ENCODE data around the gene ARMC9.
"Not testable (repeated sequence)": the region's sequence is repeated elsewhere in the genome, so short reads cannot be mapped to it uniquely, and the experiment has no call there.

Gene ARMC9

DNA sequence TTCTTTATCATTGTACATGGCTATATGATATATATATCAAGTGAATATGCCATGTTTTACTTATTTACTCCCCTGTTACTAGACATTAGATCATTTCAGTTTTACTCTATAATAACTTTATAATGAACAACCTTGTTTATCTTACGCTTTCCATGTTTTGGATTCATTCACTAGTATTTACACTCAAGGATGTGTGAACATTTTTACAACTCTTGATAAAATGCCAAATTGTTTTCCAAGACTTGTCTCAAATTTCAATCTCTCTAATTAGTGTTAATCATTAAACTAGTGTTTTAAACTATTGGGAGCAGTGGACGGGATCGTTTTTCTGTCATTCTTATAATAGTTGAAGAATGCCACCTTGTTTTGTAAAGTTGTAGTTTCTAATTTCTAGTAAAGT is 145.6 kb downstream of the ARMC9 start:
- DNase-seq = no peak

DNA sequence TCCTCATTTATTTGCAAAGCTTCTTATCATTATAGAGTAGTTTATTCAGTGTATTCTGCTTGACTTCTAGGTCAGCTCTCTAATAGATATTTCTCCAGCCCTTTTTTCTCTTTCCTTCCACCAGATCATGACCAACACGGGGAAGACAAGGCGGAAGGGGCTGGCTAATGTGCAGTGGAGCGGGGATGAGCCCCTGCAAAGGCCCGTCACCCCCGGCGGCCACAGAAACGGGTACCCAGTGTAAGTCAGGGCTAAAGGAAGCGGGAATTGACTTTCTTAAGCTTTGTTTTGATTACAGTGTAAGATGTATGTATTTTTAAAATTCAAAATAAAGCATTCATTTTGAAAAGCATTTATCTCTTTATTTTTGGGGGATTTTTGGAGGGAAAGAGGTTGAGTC is 146.4 kb downstream of the ARMC9 start:
- DNase-seq = no peak

GRCh38 chr2:231347081-231347480 is 148.7 kb downstream of the ARMC9 start:
- peak; percentile 53 for DNase-seq

DNA sequence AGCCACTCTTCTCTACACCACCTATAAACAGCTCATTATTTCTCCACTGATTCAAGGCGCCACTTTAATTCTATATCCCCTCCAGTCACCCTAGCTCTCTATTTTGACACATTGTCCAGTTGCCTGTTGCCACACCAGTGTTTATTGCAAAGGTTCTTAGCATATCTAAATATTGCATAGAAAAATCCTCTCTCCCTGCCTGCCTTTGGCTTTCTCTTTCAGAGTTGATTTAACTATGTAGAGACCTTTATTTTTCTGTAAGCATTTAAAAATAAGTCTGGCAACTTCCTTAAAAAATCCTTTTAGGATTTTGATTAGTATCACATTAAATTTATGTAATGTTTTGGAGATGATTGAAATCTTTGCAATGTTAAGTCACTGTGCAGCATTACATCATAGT is 149.2 kb downstream of the ARMC9 start:
- DNase-seq = no peak

DNA sequence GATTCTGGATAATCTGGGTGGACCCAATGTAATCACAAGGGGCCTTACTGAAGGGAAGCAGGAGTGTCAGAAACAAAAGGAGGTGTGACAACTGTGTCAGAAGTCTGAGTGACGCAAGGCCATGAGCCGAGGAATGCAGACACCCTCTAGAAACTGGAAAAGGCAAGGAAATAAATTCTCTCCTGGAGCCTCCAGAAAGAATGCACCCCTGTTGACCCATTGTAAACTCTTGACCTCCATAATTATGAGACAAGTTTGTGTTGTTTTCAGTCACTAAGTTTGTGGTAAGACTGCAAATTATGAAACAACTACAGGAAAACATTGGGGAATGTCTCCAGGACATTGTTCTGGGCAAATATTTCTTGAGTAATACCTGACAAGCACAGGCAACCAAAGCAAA is 149.7 kb downstream of the ARMC9 start:
- DNase-seq = no peak

- DNase-seq = no peak
Measured at GRCh38 chr2:231348704-231349373, 150.4 kb downstream of the ARMC9 start.

DNA sequence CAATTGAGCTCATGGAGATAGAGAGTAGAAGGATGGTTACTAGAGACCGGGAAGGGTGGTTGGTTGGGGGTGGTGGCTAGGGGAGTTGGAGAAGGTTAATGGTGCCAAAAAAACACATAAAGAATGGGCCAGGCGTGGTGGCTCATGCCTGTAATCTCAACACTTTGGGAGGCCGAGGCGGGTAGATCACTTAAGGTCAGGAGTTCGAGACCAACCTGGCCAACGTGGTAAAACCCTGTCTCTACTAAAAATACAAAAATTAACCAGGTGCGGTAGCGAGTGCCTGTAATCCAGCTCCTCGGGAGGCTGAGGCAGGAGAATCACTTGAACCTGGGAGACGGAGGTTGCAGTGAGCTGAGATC is 150.9 kb downstream of the ARMC9 start:
- not testable (repeated sequence) for DNase-seq

GRCh38 chr2:231351648-231352047 is 153.2 kb downstream of the ARMC9 start:
- DNase-seq = no peak

GRCh38 chr2:231353469-231353868 is 155.0 kb downstream of the ARMC9 start:
- no peak for DNase-seq

DNA sequence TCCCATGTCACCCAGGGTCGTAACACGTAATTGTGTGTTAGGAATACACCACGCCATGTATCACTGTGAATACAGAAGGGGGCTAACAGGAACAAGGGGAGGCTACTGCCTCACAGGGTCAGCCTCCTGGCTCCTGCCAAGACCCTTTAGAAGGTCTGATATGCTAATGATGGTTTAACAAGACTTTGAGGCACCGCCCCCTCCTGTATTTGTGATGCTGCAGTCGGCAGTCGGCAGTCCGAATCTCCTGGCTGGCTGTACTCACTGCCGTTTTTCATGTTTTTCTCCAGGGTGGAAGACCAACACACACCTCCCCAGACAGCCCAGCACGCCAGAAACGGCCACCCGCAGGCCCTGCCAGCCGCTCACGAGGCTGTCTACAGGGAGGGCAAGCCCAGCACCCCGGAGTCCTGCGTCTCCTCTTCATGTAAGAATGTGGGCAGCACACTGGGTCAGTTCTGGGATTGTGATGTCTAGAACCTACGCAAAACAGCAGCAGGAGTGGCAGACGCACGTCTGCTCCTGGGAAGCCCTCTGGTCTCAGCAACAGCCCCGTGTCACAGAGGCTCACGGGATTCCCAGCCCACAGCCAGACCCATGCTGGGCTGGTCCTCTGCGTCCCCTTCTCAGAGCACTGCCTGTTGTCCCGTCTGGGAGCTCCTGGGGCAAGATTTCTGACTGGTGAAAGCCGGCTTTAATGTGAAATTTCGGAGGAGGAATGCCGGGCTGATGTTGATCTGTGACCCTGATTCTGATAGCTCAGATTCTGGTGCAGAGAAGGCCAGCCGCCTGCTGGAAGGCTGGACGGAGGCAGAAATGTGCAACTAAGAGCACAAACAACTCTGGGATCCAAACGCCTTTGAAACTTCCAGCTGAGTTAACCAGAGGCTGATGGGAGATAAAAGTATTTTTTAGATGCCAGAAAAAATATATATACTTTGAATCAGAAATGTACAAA is 157.4 kb downstream of the ARMC9 start:
- DNase-seq = no peak

GRCh38 chr2:231356466-231356844 is 158.0 kb downstream of the ARMC9 start:
- no peak for DNase-seq

DNA sequence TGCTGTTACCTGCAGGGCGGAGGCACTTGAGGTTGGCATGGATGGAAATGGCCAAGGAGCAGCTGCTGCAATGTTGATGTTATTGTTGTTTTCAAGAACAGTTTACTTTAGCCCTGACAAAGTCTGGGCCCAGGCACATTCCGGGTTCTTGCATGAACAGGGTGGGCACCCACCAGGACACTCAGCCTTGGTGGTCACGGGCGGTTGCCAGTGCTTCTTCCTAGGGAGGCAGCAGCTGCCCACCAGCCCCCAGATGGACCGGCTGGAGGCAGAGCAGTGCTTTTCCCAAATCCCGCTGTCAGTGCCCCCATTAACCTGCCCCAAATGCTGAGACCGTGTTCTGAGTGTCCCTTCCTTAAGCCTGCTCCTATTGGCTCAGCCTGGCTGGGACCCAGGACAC is 158.6 kb downstream of the ARMC9 start:
- no peak for DNase-seq

GRCh38 chr2:231357931-231358330 is 159.5 kb downstream of the ARMC9 start:
- DNase-seq = no peak

DNA sequence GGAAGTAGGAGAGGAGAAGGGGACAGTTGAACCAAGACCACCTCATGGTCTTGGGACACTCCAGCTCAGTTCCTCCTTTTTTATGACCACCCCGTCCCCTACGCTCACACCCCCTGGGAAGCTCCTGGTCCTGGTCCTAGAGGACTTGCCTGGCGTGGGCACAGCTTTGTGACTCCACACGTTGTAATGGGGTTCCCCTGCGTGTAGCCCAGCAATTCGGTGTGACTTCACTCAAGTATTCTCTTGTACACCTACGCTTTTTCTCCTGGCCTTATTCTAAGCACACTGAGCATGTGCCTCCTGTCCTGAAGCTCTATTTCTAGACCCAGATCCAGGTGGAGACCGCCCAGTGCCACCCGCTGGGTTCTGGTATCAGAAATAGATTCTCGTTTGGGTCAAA is 161.0 kb downstream of the ARMC9 start:
- DNase-seq = no peak

DNA sequence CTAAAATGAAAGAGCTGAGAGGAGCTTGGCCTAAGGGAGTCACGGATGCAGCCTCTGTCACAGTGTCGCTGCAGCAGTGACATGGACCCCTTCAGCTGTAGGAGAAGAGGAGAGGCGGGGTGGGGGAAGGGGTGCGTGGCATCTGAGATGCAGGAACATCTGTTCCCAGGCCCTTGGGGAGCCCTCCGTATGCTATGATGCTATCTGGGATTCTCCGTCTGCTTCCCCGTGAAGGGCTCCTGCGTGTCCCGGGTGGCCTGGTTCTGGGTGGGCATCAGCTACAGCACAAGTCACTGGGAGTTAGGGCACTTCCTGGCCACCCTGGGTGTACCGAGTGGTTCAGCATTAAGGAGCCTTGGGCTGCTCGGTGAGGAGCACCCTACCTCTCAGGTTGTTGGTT is 161.5 kb downstream of the ARMC9 start:
- DNase-seq = no peak

DNA sequence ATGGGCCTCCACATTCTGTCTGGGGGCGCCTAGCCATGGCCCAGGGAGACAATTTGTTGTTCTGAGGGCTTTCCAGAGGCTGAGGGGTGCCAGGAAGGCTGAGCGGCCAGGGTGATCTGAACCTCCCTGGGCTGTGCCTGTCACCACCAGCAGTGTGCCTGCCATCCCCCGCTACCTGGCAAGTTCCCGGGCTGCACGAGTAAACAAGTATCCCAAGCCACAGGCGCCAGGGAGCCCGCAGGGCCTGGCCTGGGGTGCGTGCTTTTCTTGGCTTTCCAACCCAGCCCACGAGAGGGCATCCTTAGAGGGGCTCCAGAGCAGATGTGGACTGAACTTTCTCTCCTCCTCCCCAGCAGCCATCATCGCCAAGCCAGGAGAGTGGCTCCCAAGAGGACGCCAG is 162.0 kb downstream of the ARMC9 start:
- DNase-seq = no peak

- no peak for DNase-seq
Measured at GRCh38 chr2:231360881-231361371, 162.5 kb downstream of the ARMC9 start.

DNA sequence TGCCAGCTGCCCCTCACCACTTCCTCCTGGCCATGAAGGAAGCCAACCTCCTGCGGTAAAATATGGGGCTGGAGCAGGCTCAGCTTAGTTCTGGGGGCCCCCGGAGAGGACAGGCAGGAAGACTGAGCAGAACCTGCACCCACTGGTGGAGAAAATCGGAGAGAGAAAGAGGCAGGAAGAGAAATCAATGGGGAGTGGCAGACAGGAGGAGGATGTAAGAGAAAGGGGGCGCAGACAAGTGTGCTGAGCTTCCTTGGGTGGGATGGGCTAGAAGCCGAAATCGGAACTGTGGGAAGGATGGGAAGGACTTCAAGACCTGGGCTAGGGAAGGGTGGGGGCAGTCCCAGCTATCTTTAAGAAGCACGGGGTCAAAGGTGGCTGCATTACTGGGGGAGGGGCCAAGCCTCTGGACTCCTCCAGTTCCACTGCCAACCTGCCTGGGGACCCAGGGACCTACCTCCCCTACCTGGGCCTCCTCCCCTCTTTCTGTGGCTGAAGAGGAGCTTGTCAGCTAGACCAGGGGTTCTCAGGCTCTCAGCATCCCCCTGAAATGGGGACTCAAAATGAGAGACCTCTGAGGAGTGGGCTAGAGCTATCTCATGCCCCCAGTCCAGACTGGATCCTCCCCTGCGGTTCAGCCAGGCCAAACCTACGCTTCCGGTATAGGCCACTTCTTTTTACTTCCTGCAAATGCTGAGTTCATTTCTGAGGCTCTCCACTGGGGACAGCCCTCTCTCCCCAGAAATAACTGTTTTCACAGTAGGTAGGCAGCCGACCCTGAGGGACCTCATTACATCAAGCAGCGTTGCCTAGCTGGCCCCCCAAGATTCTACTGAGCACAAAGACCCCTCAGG is 163.5 kb downstream of the ARMC9 start:
- no peak for DNase-seq

DNA sequence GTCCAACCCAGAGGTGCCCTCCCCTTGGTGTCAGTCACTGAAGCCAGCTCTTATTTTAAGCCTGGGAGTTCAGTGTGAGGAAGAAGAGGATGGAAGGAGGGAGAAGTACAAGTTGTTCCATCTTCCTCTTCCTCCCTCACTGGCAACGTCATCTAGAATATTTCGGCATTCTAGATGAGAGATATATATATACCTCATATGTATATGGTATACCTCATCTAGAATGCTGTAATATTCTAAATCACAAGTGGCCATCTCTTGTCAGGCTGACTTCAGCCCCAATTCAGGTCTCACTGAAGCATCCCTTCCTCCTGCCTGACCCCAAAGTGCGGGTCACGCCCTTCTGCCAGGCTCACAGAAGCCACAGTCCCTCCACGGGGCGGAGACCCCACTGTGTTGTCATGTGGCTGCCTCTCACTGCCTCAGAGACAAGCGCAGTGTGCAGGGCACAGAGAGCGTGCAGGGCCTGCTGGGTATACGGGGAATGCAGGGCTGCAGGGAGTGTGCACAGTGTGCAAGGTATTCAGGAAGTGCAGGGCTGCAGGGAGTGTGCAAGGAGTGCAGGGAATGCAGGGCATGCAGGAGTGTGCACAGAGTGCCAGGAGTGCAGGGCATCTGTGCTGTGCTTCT is 164.2 kb downstream of the ARMC9 start:
- DNase-seq = no peak

- no peak for DNase-seq
Measured at GRCh38 chr2:231364061-231364460, 165.6 kb downstream of the ARMC9 start.

DNA sequence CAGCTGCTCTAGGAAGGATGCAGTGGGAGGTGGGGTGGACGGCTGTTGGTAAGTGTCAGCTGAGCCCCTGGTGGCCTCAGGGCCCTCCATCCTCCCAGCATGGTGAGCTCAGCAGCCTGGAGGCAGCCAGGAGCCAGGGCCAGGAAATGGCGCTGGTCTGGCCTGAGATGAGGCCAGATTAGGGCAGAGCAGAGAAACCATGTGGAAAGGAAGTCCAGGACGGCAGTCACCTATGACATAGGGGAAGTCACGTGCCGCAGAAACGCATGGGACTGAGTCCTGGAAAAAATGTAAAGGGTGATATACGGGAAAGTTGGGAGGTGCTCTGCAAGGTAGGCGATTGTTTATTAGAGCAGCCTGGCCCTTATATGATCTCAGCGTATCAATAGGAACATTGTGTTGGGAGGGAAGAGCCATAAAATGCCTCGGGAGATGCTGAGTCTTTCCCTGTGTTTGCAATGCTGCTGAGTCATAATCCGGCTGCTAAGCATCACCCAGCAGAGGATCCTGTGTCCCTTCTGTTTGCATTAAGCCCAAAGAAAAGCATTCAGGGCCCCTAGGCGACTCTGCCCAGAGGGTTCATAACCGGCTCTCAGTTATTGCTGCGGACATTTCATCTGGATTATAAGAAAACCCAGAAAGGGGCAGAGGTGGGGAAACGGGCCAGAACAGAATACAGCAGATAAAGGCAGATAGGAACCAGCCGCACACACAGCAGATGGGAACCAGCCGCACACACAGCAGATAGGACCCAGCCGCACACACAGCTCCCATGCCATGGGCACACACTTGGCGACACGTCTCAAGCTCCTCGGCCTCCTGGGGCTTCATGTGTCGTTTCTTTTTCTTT is 166.8 kb downstream of the ARMC9 start:
- DNase-seq = peak; percentile 82

DNA sequence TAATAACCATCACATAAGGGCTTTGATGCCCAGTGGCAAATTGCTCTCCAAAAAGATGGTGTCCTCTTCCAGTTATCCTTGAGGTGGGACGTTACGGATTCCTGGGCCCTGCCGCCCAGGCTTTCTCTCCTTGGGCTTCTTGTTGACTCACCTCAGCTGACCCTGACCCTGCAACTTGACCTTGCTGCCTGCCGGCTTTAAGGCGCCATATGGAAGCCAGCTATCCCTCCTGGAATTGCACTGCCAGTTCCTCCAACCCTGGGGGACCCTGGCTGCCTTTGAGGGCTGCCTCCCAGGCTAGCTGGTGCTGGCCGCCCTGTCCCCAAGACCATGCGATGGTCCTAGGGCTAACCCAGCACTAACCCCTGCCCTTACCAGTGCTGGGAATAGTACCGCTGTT is 168.7 kb downstream of the ARMC9 start:
- DNase-seq = no peak
